Hepatocyte (in vitro differentiated cells): ENCODE data around the gene PDE1C.

Experiments used
- EZH2 ChIP-seq: fragments of 200-600 bp; sonication (generic); IDR thresholded peaks from 2 replicates; pipeline ENCODE4 v1.6.1; 2016; ENCODE audit warnings: antibody characterized with exemption, mild to moderate bottlenecking, borderline replicate concordance
- EZH2phosphoT487 ChIP-seq: fragments of 200-600 bp; sonication (generic); IDR thresholded peaks from one replicate; pipeline ENCODE4 v1.6.1; 2018; ENCODE audit warnings: antibody characterized with exemption, mild to moderate bottlenecking, low read depth, moderate library complexity; ENCODE audit not compliant: unreplicated experiment, severe bottlenecking
- TF ChIP-seq, protein P1 (sequence below): fragments of 200-600 bp; sonication (generic); IDR thresholded peaks from 2 replicates; pipeline ENCODE4 v1.5.1; 2016; ENCODE audit warnings: antibody characterized with exemption, mild to moderate bottlenecking; ENCODE audit not compliant: poor library complexity

DNA sequence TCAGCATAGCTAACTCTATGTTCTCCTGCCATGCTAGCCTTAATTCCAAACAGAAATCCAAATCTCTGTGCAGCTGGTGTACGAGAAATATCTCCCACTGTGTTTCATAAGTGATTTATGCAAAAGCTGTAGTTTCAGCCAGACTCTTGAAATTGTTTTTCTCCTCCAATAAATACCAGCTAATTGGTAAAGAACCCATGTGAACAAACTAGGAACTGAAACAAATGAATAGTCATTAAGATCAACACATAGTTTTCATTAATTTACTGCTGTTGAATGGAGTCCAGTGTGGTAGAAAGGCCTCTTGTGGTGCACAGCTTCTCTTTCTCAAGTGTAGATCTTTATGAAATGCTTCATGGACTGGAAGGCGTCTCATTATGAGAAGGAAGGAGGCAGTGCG lies 364.8 kb downstream of the PDE1C start:
- TF ChIP-seq EZH2 (no peak), EZH2phosphoT487 (no peak)
- TF ChIP-seq, protein P1, sequence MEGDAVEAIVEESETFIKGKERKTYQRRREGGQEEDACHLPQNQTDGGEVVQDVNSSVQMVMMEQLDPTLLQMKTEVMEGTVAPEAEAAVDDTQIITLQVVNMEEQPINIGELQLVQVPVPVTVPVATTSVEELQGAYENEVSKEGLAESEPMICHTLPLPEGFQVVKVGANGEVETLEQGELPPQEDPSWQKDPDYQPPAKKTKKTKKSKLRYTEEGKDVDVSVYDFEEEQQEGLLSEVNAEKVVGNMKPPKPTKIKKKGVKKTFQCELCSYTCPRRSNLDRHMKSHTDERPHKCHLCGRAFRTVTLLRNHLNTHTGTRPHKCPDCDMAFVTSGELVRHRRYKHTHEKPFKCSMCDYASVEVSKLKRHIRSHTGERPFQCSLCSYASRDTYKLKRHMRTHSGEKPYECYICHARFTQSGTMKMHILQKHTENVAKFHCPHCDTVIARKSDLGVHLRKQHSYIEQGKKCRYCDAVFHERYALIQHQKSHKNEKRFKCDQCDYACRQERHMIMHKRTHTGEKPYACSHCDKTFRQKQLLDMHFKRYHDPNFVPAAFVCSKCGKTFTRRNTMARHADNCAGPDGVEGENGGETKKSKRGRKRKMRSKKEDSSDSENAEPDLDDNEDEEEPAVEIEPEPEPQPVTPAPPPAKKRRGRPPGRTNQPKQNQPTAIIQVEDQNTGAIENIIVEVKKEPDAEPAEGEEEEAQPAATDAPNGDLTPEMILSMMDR, result no peak
